Left forelimb (tissue), 1 donor: Measurements from ENCODE around the gene MED27.

Experiments
- DNase-seq: peaks from one replicate; pipeline ENCODE4 v3.0.0-alpha.2; 2018; ENCODE audit warnings: low spot score

The MED27 gene

DNA sequence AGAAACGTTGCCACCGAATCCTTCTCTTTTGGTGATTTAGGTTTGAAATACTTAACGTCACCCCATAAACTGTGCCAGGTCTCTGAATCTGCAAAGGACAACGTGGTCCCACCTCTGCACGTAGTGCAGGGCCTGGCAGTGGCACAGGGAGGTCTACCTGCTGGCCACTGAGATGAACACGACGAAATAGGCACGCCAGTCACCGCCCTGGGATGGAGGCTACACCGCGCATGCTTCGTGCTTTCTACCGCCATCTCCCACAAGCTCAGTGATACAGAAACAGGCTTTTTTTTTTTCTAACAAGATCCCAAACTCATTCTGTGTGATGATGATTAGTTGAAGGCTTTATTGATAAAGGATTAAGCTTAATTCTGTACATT is 199.8 kb downstream of the MED27 start:
- no peak for DNase-seq

DNA sequence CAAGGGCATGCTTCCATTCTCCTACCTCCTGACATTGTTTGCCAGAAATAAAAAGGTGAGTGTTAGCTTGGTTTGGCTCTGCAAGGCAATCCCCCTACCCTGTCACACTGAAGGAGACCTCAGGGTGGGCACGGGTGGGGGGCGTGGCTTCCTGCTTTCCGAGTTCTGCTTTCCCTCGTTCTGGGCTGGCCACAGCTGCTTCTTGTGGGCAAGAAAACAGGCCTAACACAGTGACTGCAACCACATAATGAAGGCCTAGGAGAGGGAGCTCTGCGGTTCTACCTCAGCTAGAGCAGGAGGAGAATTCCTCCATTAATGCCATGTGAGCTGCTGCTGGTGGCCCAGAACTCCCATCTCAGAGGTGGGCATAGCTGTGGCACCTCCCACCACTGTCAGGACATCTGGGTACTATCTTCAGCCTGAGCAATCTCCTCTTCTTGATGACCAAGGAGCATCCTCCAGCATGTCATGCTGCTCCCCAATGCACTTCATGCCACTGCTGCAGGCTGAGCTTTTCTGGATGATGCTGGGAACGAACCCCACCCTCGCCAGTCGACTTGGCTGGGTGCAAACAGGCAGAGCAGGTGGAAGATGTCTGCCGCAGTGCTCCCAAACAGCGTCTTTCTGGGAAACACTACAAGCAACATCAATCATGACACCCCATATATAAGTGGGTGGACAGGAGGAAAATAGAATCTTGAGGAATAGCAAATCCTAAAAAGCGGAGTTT is 200.3 kb downstream of the MED27 start:
- no peak for DNase-seq

DNA sequence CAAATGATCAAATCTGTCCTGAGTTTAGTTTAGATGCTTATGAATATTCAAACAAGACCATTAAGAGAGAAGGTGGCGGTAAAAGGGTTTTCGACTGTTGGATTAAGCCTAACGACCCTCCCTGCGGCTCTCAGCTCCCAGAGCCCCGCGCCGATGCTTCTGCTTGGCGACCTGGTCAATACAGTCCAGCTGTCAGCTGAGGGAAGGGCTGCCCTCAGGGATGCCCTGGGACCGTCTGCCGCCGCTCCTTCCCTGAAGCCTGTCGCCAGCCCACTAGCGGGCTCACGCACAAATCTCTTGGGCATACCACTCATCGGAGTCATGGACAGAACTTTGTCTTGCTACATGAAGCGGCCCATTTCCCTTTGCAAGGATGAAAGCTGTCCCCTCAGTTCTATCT is 203.2 kb downstream of the MED27 start:
- DNase-seq, result no peak

DNA sequence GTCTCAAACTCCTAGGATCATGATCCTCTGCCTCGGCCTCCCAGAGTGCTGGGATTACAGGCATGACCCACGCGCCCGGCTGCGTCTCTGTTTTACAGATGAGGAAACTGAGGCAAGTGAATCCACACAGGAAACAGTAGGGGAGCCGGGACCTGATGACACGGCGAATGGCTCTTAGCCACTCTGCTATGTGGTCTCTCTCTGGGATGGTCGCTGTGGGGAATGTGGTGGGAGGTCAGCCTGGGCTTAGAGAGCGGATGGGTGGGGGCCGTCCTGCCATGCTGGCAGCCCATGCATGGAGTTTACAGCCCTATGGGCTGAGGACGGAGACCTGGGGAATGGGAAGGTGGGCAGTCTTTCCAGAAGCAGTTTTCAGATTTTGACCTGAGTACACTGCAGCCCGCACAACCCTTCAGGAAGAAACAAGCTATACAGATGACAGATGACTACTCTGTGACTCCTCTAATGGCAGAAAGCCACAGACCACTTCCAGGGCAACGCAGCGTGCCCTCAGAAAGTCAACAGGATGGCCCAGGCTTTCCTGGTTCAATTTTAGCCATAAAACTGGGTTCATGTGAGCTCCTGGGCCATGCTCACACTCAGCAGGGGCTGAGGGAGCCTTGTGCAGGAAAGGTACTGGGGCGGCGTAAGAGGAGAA is 203.7 kb downstream of the MED27 start:
- DNase-seq, result no peak

DNA sequence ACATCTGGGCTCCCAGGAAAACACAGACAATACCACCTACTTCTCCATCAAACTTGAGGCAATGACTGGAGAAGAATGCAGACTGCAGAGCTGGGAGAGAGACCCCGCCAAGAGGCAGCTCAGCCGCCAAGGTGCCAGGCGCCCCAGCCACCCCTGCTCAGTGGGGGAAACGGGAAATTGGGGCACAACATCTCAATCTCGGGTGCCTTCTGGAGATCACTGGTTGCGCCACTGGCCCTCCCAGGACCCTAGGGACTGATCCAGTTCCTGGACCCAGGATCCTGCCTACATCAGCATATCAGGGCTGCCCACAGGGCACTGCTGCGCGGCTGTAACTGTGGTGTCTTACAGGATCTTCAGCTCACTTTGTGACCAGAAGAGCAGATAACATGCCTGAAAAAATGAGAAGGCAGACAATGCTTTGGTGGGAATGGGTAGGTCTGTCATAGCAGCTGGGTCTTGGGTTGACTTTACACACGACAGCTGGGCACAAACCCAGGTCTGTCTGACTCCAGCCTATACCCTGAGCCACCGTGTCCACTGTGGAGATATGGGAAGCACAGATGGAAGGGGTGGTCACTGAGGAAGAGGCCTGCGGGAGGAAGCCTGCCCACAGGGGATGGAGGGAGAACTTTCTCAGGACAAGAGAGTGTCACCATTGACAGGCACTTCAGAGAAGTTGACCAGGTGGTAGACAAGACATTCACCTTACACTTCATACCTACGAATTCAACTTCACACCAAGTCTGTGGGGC is 204.6 kb downstream of the MED27 start:
- no peak for DNase-seq

DNA sequence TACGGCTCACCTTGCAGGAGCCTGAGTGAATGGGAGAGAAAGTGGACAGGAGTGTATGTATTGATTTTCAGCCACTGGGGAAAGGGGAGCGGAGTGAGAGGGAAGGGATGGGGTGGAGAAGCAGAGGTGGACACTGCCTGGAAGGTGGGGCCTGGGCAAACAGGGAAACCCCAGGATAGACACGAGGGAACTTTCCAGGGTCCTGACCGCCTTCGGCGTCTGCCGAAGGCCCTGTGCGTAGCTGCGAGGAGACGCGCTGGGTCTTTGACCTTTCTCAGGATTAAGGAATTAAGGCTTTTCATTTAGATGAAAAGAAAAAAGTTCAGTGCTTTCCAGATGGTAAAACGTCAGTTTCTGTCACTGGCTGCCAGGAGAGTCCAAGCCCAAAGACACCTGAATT is 205.2 kb downstream of the MED27 start:
- DNase-seq, result no peak

DNA sequence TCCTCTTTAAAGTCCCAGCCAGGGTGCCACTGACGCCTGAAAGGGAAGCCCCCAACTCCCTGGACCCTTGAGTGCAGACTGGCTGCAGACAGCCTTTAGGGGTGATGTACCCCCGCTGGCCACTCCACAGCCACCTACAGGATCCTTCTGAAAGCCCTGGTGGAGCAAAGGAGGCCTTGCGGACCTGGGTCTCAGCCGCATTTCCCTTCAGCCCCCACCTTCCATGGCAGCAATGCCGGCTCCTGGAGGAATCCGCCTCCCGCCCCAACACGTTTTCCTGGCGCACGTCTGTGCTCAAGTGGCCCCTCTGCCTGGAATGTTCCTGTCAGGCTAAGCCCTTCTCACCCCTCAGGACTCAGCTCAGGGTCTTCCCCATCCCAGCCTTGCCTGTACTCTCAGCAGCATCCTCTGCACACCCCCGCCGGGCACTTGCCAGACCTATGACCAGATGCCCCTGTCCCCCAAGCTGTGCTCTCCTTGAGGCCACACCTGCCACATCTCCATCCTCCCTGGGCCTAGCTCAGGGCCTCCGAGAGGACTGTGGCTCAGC is 205.7 kb downstream of the MED27 start:
- DNase-seq, result no peak

DNA sequence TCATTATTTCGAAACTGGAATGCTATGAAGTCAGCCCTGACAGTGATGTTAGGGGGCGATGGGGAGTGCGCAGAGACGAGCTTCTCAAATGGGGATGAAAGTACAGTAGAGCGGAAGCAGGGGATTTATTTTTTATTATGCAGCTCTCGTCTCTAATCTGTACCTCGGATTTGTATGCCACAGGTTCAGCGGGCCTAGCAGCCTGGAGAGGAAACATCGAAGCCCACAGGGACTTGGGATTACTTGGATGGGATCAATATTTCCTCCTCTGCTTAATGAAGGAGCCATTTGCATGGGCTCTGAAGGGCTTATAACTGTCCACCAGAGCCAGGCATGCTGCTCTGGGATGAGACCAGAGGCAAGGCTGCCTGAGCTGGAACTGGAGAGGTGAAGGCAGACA is 206.3 kb downstream of the MED27 start:
- no peak for DNase-seq

DNA sequence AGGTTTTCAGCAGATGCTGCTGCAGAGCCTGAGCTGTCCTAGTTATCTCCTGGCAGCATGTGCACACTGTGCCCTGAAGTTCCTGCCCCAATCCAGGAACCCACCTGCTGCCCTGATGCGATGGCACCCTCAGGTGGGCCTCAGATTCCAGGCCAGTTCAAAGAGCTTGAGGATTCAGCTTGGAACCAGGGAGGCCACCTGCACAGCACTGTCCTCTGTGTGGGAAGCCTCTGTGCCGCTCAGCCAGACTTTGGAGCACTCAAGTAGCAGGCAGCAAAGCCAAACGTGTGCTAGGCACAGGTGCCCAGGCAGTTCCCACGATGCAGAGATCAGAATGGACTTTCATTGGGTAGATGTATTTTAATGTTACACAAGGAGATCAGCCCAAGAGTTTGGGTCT is 207.0 kb downstream of the MED27 start:
- no peak for DNase-seq

DNA sequence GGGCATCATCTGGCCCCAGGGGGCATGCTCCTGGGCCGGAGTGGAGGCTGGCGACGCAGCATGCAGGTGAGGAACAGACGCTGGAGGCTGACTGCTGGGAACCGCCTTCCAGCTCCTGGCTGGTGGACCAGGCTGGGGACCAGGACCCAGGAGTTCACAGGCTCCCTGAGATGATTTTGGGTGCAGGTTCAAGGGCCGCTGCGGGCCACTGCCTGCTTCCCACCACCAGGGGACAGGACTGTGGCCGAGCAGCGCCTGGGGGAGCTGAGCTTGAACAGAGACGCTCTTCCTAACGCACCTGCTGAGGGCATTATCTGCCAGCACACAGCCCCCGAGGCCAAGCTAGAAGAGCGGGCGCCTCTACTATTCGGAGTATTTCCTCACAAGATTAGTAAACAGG is 207.7 kb downstream of the MED27 start:
- no peak for DNase-seq

DNA sequence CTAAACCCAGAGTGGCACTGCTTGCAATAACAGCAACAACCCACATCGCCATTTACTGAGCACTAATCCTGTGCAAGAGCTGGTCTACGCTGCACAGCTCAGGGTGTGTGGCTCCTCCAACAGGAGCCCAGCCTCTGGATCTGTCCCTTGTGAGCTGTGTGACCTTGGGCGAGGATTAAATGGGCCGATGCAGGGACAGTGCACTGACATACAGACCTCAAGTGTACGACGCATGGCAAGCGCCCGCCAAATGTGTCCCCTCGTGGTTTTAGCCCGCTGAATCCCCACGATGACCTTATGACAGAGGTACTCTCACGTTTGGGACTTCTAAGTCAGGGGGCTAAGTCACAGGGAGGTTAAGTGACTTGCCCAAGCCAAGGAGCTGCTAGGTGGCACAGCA is 209.5 kb downstream of the MED27 start:
- no peak for DNase-seq

DNA sequence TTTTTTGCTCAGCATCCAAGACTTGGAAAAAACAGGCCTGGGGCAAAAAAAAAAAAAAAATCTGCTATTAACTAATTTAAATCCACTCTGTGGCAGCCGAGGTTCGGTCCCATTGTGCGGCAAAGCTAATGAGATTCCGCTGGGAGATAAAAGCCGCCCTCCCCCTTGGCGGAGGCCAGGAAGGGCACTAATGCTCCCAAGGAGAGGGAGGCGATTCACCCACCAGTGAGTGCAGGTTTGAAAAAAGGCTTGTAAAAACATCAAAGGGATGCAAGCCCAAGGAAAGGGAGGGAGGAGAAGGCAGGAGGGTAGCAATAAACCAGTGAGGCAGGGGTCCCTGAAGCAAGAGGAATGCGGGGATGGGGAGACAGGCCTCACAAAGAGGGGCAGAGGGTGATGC is 210.3 kb downstream of the MED27 start:
- no peak for DNase-seq

DNA sequence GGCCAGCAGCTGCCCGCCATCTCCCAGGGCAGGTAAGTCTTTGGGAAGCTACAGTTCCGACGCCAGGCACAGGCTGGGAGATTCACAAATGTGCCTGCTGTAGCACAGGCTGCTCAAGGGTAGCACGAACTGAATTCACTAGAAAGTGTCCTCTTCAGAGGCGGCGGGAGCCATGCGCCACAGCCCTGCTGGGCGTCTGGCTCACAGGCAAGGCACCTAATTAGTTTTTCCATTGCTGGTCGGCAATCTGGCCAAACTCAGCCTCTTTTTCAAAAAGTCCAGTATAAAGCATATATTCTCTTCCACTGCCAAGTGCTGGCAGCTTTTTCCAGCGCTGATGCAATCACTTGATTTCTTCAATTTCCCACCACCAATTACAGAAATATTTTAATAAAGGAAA is 210.9 kb downstream of the MED27 start:
- no peak for DNase-seq

DNA sequence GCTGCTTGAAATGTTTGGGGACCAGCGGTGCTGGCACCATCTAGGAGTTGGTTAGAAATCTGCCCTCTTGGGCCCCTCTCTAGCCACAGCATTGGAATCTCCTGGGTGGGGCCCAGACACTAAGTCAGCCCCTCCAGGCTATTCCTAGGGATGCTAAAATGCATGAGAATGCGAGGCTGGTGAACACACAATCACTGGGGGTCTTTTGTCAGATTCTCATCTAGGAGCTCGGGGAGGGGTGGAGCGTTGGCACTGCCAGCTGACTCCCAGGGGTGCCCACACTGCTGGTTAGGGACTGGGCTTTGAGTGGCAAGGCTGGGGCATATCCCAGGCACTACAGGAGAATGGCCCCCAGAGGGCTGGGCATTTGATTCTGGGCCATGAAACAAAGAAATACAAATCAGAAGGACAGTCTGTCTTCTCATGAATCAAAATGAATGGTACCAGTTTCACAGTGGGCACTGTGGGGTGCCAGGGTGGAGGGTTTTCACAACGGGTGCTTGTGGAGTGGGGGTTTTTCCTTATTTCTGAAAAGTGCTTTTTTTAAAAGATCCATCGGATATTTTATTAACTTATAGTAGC is 212.0 kb downstream of the MED27 start:
- DNase-seq, result no peak

DNA sequence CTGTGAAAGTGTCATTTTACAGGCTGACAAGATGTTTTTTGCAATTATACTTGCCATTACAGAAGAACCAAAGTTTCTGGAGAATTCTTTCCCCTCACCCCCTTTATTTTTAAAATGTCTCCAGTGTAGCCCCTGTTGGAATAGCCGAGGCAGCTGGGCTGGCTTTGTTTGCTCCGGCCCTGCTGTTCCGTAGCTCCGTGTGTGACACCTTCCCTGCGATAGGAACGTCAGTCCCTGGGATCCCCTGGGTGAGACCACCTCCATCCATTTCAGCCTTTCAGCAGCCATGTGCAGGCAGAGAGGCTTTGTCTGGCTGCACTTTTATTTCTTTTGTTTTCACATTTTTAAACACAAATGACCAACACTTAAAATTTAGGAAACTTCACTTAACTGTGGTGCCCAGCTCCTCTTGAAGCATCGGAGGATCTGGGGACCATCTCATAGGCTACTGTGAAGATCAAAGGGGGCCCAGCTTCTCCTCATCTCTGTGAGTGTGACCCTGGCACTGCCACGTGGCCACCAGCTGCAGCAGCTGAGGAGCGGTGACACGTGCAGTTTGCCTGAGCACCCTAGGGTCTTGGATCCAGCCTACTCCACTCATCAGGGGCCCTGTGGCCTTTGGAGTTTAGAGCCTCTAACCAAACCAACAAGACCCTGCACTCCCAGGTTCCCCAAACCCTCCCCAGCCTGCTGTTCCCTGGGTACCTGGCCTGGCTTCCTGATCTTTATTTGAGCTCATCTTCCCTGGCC is 214.0 kb downstream of the MED27 start:
- DNase-seq, result no peak

DNA sequence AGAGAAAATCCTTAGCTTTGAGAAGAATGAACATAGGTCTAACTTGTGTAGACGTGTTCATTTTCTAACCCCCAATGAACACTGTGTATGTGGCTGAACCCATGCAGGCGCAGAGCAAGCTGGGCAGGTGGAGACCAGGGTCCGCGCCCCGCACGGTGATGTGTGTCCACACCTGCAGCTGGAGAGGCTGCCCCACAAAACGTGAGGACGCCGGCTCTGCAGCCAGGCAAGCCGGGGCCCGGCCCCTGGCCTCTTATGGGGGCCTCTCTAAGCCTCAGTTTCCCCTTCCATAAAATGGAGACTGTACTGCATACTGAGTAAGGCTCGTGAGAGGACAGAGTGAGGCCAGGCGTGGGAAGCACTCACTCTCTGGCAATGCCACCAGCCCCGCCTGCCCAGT is 215.1 kb downstream of the MED27 start:
- no peak for DNase-seq

DNA sequence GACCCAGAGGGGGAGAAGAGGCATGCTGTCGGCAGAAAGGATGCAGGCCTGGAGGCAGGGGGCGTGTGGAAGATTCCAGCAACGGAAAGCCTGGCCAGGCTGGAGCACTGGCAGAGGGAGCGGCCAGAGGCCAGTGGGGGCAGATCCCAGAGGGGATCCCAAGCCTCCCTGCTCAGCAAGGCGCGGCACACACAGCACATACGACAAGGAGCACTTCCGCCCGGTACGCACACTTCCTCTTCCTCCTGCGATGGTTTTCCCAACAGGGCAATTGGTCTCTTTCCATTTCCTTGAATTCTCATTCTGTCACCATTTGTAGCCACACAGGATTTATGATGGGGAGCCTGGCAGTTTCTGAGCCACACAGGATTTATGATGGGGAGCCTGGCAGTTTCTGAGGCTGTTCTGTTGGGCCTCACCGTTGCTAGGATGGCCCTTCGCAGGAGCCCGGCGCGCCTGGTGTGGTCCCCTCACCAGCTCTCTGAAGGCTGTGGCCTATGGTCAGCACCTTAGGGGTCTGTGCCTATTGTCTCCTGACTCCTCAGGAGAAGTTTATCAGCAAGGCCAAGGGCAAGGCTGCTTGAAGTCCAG is 216.3 kb downstream of the MED27 start:
- DNase-seq, result no peak

DNA sequence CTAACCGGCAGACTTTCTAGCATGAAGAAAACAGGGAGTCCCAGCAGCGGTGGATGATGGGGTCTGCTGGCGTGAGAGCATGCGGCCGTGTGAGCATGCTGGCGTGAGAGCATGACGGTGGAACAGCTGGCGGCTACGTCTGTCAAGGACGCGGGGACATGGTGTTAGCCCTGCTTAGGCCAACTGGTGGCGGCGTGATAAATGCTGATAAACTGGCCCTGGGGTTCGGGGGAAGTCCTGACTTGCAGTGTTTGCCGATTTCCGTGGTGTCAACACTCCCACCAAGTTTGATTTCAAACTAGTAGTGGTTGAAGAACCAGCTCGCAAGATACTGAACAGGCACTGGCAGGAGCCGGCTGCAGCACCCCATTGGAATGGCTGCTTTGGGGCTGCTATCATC is 217.4 kb downstream of the MED27 start:
- DNase-seq, result no peak

DNA sequence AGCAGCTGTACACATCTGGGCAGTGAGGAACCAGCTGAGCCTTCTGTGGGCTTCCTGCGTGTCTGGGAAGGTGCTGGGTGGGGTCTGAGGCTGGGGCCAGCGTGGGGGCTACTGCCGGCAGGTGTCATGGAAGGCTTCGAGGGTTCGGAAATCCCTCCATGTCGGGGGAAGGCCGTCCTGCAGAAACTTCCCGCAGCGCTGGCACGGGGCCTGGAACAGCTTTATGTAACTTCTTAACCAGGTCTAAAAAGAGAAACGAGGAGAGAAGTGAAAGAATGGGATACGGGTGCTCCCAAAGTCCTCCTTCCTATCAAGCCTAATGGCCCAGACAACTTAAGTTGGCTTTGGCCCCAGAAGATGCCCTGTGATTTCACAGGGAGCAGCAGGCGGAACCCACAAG is 219.2 kb downstream of the MED27 start:
- no peak for DNase-seq

DNA sequence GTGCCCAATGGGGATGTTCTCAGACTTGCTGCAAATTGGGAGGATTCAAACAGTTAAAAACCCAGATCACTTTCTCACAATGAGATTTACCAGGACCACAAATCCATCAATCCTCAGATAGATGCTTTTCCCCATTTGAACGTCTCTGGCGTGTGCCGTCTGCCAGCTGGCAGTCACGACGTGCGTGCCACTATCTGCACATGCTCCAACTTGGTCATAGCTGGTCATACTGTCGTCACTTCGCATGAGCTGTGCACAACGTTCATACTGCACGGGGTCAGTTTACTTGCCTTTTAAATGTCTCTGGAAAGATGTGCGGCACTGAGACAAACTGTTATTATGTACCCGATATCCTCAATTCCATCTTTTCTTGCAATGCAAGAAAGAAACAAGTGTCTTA is 221.5 kb downstream of the MED27 start:
- DNase-seq, result no peak

DNA sequence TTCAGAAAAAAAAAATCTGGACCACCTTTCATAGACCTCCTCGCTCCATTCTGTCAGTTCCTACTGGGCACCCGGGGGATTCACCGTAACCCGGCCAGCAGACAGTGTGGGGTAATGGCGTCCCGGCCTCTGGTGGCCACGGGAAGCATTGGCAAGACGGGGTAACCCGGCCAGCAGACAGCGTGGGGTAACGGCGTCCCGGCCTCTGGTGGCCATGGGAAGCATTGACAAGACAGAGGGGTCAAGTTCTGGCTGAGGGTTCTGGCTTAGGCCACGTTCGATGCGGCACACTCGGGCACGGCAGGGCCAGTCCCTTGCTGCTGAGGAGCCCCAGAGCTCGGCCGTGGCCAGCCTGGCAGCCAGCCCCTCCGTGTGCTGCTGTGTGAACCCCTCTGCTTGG is 223.6 kb downstream of the MED27 start:
- DNase-seq, result no peak
